GM12891 (cell line): ENCODE measurements around the gene GMEB2.
A peak's percentile ranks its signal among the peaks of the same experiment; 100 is the strongest.

Experiments used
- POLR2A ChIP-seq: IDR thresholded peaks from 2 replicates; pipeline ENCODE4 v1.6.1; 2011; ENCODE audit warnings: low read depth, low read length, control low read depth
- POLR2AphosphoS5 ChIP-seq: IDR thresholded peaks from 2 replicates; pipeline ENCODE4 v1.6.1; 2011; ENCODE audit warnings: low read depth, low read length, control low read depth
- POU2F2 ChIP-seq: IDR thresholded peaks from 2 replicates; pipeline ENCODE4 v1.6.1; 2011; ENCODE audit warnings: low read depth, mild to moderate bottlenecking, control low read depth, low read length, moderate library complexity
- SPI1 ChIP-seq: IDR thresholded peaks from 2 replicates; pipeline ENCODE4 v1.6.1; 2011; ENCODE audit warnings: low read depth, low read length, control low read depth
- TAF1 ChIP-seq: IDR thresholded peaks from 2 replicates; pipeline ENCODE4 v1.6.1; 2011; ENCODE audit warnings: low read depth, low read length, control low read depth

GRCh38 chr20:63542696-63543095 is 84.2 kb downstream of the GMEB2 start:
- no peak for TF ChIP-seq POLR2A
- no peak for TF ChIP-seq POLR2AphosphoS5
- 0 out of 2 replicates have a peak, but pooled peaks have one; percentile 31 for TF ChIP-seq POU2F2
- no peak for TF ChIP-seq TAF1
- TF ChIP-seq SPI1: peak; percentile 35; the same call in 1 of the 2 replicates
